Bronchial epithelial cell (primary cell): Measurements from ENCODE around the gene PNPLA7. TPM values are rescaled to one million over a fixed set of nuclear protein-coding genes. Genes with fewer than 3 reads are reported as not detected.
A peak's percentile ranks its signal among the peaks of the same experiment; 100 is the strongest.

Source experiments
- DNase-seq: peaks from one replicate; pipeline ENCODE4 v3.0.0-alpha.2; 2010; ENCODE audit warnings: low read depth
- FAIRE-seq: peaks from 2 replicates; lab custom pipeline; 2011; peaks lifted over from hg19 to GRCh38; lab: Jason Lieb, UNC
- H3K27me3 ChIP-seq: 2 replicates; pipeline ENCODE4 v1.5.1; 2011; ENCODE audit warnings: low read length; ENCODE audit not compliant: control insufficient read depth, insufficient read depth
- H3K36me3 ChIP-seq: 2 replicates; pipeline ENCODE4 v1.5.1; 2011; ENCODE audit warnings: low read length; ENCODE audit not compliant: control insufficient read depth, insufficient read depth
- H3K4me3 ChIP-seq: 2 replicates; pipeline ENCODE4 v1.5.1; 2011; ENCODE audit warnings: mild to moderate bottlenecking, low read depth, low read length, control low read depth
- CTCF ChIP-seq: IDR thresholded peaks from 2 replicates; pipeline ENCODE4 v1.5.1; 2011; ENCODE audit warnings: mild to moderate bottlenecking, moderate library complexity, low read length, control low read depth, inconsistent platforms; ENCODE audit not compliant: insufficient read depth, severe bottlenecking
- total RNA-seq: library from RNA; depleted of rRNA; stranded (reverse); fragments of >200 nt; gene quantifications from 2 replicates; pipeline ENCODE4 v1.2.1, GENCODE V29; 2014

PNPLA7 gene
- total RNA-seq, 1 donor from 2014 or later: 0.26 TPM

- DNase-seq: no peak
- no peak overlapping the region for H3K4me3 ChIP-seq
- H3K36me3 ChIP-seq: peaks cover 30% of the 10 kb centered on the region
- FAIRE-seq: no peak
- no peak for TF ChIP-seq CTCF
- no peaks in the 10 kb centered on the region for H3K27me3 ChIP-seq
Measured at GRCh38 chr9:137583347-137583746, 33.1 kb upstream of the PNPLA7 start.

- Histone ChIP-seq H3K36me3 (peaks cover 22% of the 10 kb centered on the region), H3K4me3 (no peak overlapping the region), H3K27me3 (no peaks in the 10 kb centered on the region)
- DNase-seq (no peak), FAIRE-seq (no peak)
- peak; percentile 37 for TF ChIP-seq CTCF
Measured at GRCh38 chr9:137582286-137582860, 32.2 kb upstream of the PNPLA7 start.

GRCh38 chr9:137581361-137582285, 31.4 kb upstream of the PNPLA7 start:
- H3K27me3 ChIP-seq: no peaks in the 10 kb centered on the region
- DNase-seq (no peak), FAIRE-seq (no peak)
- no peak for TF ChIP-seq CTCF
- peaks cover 22% of the 10 kb centered on the region for H3K36me3 ChIP-seq
- H3K4me3 ChIP-seq: no peak overlapping the region

GRCh38 chr9:137580954-137581322, 30.7 kb upstream of the PNPLA7 start:
- no peak for TF ChIP-seq CTCF
- Histone ChIP-seq H3K4me3 (no peak overlapping the region), H3K36me3 (peaks cover 22% of the 10 kb centered on the region), H3K27me3 (no peaks in the 10 kb centered on the region)
- DNase-seq (no peak), FAIRE-seq (peak; percentile 28)

- Histone ChIP-seq H3K36me3 (peaks cover 19% of the 10 kb centered on the region), H3K4me3 (no peak overlapping the region), H3K27me3 (no peaks in the 10 kb centered on the region)
- no peak for TF ChIP-seq CTCF
- DNase-seq (no peak), FAIRE-seq (no peak)
Measured at GRCh38 chr9:137580209-137580953, 30.2 kb upstream of the PNPLA7 start.
